ENCODE measurements around the gene DNAJA2. TPM values are rescaled to one million over a fixed set of nuclear protein-coding genes. Genes with fewer than 3 reads are reported as not detected.

Gene DNAJA2
- total RNA-seq, 1 experiment from 2014 or later: 85.2 TPM

- POLR2A ChIA-PET (ENCODE audit: low non-redundant PET): interaction anchor here (0.7 kb wide), 1 partner anchor 74 kb away, joined by 6 read pairs; no protein-coding TSS in a partner anchor
- TF ChIP-seq, protein P1, sequence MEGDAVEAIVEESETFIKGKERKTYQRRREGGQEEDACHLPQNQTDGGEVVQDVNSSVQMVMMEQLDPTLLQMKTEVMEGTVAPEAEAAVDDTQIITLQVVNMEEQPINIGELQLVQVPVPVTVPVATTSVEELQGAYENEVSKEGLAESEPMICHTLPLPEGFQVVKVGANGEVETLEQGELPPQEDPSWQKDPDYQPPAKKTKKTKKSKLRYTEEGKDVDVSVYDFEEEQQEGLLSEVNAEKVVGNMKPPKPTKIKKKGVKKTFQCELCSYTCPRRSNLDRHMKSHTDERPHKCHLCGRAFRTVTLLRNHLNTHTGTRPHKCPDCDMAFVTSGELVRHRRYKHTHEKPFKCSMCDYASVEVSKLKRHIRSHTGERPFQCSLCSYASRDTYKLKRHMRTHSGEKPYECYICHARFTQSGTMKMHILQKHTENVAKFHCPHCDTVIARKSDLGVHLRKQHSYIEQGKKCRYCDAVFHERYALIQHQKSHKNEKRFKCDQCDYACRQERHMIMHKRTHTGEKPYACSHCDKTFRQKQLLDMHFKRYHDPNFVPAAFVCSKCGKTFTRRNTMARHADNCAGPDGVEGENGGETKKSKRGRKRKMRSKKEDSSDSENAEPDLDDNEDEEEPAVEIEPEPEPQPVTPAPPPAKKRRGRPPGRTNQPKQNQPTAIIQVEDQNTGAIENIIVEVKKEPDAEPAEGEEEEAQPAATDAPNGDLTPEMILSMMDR (conservative IDR thresholded peaks at IDR 0.05; ENCODE audit: low read depth, low read length): no peak
- TF ChIP-seq EZH2 (IDR thresholded peaks at IDR 0.05; ENCODE audit: borderline replicate concordance, low read depth, low read length, poor library complexity, severe bottlenecking): no peak
- Histone ChIP-seq H3K36me3 (ENCODE audit: insufficient read depth, low read length, poor library complexity, severe bottlenecking) (peaks cover 4% of the 10 kb centered on the region), H3K4me3 (ENCODE audit: low read depth, low read length, poor library complexity, severe bottlenecking) (no peak overlapping the region), H3K27me3 (replicated peaks; ENCODE audit: insufficient read depth, low read depth, low read length, poor library complexity) (no peaks in the 10 kb centered on the region), H3K9me3 (ENCODE audit: low read depth, low read length, poor library complexity, severe bottlenecking) (no peaks in the 10 kb centered on the region), H3K27ac (ENCODE audit: low read depth, low read length, poor library complexity, severe bottlenecking) (no peak overlapping the region), H3K4me1 (ENCODE audit: insufficient read depth, low read length, poor library complexity, severe bottlenecking) (peaks cover 12% of the 10 kb centered on the region)
- no TSS peak for BruUV-seq (replicated peaks)
- intact Hi-C loops (cut with micrococcal nuclease; ENCODE audit: unreplicated experiment): no loop called here
- DNase-seq (ENCODE audit: low spot score): no peak
- CTCF ChIA-PET: no interaction called here
These were observed 3.1 kb upstream of the DNAJA2 start for GRCh38 chr16:46976550-46976949.

- intact Hi-C loops (cut with micrococcal nuclease; ENCODE audit: unreplicated experiment): no loop called here
- no TSS peak for BruUV-seq (replicated peaks)
- CTCF ChIA-PET: no interaction called here
- DNase-seq (ENCODE audit: low spot score): no peak
- Histone ChIP-seq H3K4me3 (ENCODE audit: low read depth, low read length, poor library complexity, severe bottlenecking) (no peak overlapping the region), H3K27ac (ENCODE audit: low read depth, low read length, poor library complexity, severe bottlenecking) (no peak overlapping the region), H3K27me3 (replicated peaks; ENCODE audit: insufficient read depth, low read depth, low read length, poor library complexity) (no peaks in the 10 kb centered on the region), H3K36me3 (ENCODE audit: insufficient read depth, low read length, poor library complexity, severe bottlenecking) (peaks cover 10% of the 10 kb centered on the region), H3K9me3 (ENCODE audit: low read depth, low read length, poor library complexity, severe bottlenecking) (no peaks in the 10 kb centered on the region), H3K4me1 (ENCODE audit: insufficient read depth, low read length, poor library complexity, severe bottlenecking) (peaks cover 14% of the 10 kb centered on the region)
- TF ChIP-seq, protein P1 (conservative IDR thresholded peaks at IDR 0.05; ENCODE audit: low read depth, low read length): no peak
- TF ChIP-seq EZH2 (IDR thresholded peaks at IDR 0.05; ENCODE audit: borderline replicate concordance, low read depth, low read length, poor library complexity, severe bottlenecking): no peak
- POLR2A ChIA-PET (ENCODE audit: low non-redundant PET): interaction anchor here (0.7 kb wide), 1 partner anchor 74 kb away, joined by 6 read pairs; no protein-coding TSS in a partner anchor
These were observed 2.5 kb upstream of the DNAJA2 start for GRCh38 chr16:46975908-46976470.

DNA sequence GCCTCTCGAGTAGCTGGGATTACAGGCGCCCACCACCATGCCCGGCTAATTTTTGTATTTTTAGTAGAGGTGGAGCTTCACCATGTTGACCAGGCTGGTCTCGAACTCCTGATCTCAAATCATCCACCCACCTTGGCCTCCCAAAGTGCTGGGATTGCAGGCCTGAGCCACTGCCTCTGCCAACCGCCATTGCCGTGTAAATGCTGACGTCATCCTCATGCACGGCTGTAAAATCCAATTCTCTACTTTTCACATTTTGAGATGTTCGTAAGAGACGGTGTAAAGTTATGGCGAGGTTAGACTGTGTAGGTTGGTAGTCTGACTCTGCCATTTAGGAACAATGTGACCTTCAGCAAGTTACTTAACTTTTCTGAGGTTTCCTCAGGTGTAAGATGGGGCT, 1.7 kb upstream of the DNAJA2 start:
- Histone ChIP-seq H3K27me3 (replicated peaks; ENCODE audit: insufficient read depth, low read depth, low read length, poor library complexity) (no peaks in the 10 kb centered on the region), H3K9me3 (ENCODE audit: low read depth, low read length, poor library complexity, severe bottlenecking) (no peaks in the 10 kb centered on the region), H3K4me1 (ENCODE audit: insufficient read depth, low read length, poor library complexity, severe bottlenecking) (peaks cover 14% of the 10 kb centered on the region), H3K36me3 (ENCODE audit: insufficient read depth, low read length, poor library complexity, severe bottlenecking) (peaks cover 15% of the 10 kb centered on the region), H3K27ac (ENCODE audit: low read depth, low read length, poor library complexity, severe bottlenecking) (no peak overlapping the region), H3K4me3 (ENCODE audit: low read depth, low read length, poor library complexity, severe bottlenecking) (no peak overlapping the region)
- CTCF ChIA-PET: no interaction called here
- DNase-seq (ENCODE audit: low spot score): no peak
- no TSS peak for BruUV-seq (replicated peaks)
- TF ChIP-seq, protein P1 (conservative IDR thresholded peaks at IDR 0.05; ENCODE audit: low read depth, low read length): no peak
- no peak for TF ChIP-seq EZH2 (IDR thresholded peaks at IDR 0.05; ENCODE audit: borderline replicate concordance, low read depth, low read length, poor library complexity, severe bottlenecking)
- POLR2A ChIA-PET (ENCODE audit: low non-redundant PET): interaction anchor here (0.7 kb wide), 1 partner anchor 9 kb away, joined by 8 read pairs; no protein-coding TSS in a partner anchor
- intact Hi-C loops (cut with micrococcal nuclease; ENCODE audit: unreplicated experiment): no loop called here
